ENCODE measurements around the gene SLAMF8.

- TF ChIP-seq TAF1 (IDR thresholded peaks at IDR 0.05; ENCODE audit: borderline replicate concordance, insufficient read depth, low read length) (no peak), POLR2AphosphoS5 (IDR thresholded peaks at IDR 0.05; ENCODE audit: low read depth, low read length) (no peak), FOXP2 (optimal IDR thresholded peaks at IDR 0.05; ENCODE audit: borderline replicate concordance, extremely low read depth, extremely low read length, insufficient read depth) (no peak)
Measured at GRCh38 chr1:159851407-159851806, 24.7 kb downstream of the SLAMF8 start.
